Tibial artery (tissue), 4 donors: ENCODE results near the gene SCYGR3.
A peak's percentile ranks its signal among the peaks of the same experiment; 100 is the strongest.
"Not testable (repeated sequence)": the region's sequence is repeated elsewhere in the genome, so short reads cannot be mapped to it uniquely, and the experiment has no call there.

ENCODE experiments used
- DNase-seq, 2 donors: peaks; one replicate each; pipeline ENCODE4 v3.0.0-alpha.2; 2019
- H3K27ac ChIP-seq, 2 donors: fragments of 200-600 bp; sonication (generic) in 1 of 2; 1 replicate in 1 of 2; 2 replicates in 1 of 2; pipeline ENCODE4 v1.5.1; 2018 to 2019; ENCODE audit warnings: mild to moderate bottlenecking in 1 of 2
- H3K27me3 ChIP-seq, 2 donors: fragments of 200-600 bp; sonication (generic) in 1 of 2; one replicate each; pipeline versions ENCODE4 v1.5.1 to v1.6.0; 2016 to 2019
- H3K36me3 ChIP-seq, 3 donors: fragments of 200-600 bp; sonication (generic) in 2 of 3; one replicate each; pipeline ENCODE4 v1.5.1; 2016 to 2019; ENCODE audit warnings: mild to moderate bottlenecking in 2 of 3
- H3K4me1 ChIP-seq, 4 donors: fragments of 200-600 bp; sonication (generic) in 2 of 4; 1 replicate in 3 of 4; 2 replicates in 1 of 4; pipeline ENCODE4 v1.5.1; 2016 to 2019
- H3K4me3 ChIP-seq, 2 donors: fragments of 200-600 bp; sonication (generic) in 1 of 2; 1 replicate in 1 of 2; 2 replicates in 1 of 2; pipeline ENCODE4 v1.5.1; 2018 to 2019; ENCODE audit warnings: mild to moderate bottlenecking in 2 of 2
- H3K9me3 ChIP-seq, 3 donors: fragments of 200-600 bp; sonication (generic) in 1 of 3; one replicate each; pipeline ENCODE4 v1.5.1; 2016 to 2019
- intact Hi-C: fragments of 100-400 bp; cut with DNase I; formaldehyde crosslinking; loops from one replicate; pipeline ENCODE4 v1.15.0; 2023; ENCODE audit warnings: low total_unique reads
- TF ChIP-seq, protein P1 (sequence below), 2 experiments: fragments of 200-600 bp in 1 of 2; fragments of 450-650 bp in 1 of 2; IDR thresholded peaks; one replicate each; pipeline ENCODE4 v1.5.1; 2017 to 2019; ENCODE audit warnings: antibody characterized with exemption in 2 of 2, mild to moderate bottlenecking in 1 of 2, moderate library complexity in 1 of 2

The SCYGR3 gene

DNA sequence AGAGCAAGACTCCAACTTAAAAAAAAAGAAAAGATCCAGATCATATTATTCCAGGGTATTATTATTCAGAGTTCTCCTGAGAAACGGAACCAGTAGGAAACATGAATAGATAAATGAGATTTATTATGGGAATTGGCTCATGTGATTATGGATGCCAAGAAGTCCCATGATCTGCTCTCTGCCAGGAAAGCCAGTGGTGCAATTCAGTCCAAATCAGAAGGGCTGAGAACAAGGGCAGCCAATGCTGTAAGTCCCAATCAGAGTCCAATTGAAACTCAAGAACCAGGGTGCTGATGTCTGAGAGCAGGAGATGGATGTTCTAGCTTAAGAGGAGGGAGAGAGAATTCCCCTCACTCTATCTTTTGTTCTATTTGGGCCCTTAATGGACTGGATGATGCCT, 8.2 kb downstream of the SCYGR3 start:
- H3K4me1 ChIP-seq: no peaks in the 10 kb centered on the region
- H3K9me3 ChIP-seq: no peaks in the 10 kb centered on the region
- intact Hi-C loops: no loop called here
- TF ChIP-seq, protein P1, sequence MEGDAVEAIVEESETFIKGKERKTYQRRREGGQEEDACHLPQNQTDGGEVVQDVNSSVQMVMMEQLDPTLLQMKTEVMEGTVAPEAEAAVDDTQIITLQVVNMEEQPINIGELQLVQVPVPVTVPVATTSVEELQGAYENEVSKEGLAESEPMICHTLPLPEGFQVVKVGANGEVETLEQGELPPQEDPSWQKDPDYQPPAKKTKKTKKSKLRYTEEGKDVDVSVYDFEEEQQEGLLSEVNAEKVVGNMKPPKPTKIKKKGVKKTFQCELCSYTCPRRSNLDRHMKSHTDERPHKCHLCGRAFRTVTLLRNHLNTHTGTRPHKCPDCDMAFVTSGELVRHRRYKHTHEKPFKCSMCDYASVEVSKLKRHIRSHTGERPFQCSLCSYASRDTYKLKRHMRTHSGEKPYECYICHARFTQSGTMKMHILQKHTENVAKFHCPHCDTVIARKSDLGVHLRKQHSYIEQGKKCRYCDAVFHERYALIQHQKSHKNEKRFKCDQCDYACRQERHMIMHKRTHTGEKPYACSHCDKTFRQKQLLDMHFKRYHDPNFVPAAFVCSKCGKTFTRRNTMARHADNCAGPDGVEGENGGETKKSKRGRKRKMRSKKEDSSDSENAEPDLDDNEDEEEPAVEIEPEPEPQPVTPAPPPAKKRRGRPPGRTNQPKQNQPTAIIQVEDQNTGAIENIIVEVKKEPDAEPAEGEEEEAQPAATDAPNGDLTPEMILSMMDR (IDR thresholded peaks at IDR 0.05): no peak
- H3K36me3 ChIP-seq: no peaks in the 10 kb centered on the region
- no peak overlapping the region for H3K27ac ChIP-seq
- H3K27me3 ChIP-seq: no peaks in the 10 kb centered on the region
- H3K4me3 ChIP-seq: no peak overlapping the region
- peak in 1 of 2 donors; percentile 50 for DNase-seq

DNA sequence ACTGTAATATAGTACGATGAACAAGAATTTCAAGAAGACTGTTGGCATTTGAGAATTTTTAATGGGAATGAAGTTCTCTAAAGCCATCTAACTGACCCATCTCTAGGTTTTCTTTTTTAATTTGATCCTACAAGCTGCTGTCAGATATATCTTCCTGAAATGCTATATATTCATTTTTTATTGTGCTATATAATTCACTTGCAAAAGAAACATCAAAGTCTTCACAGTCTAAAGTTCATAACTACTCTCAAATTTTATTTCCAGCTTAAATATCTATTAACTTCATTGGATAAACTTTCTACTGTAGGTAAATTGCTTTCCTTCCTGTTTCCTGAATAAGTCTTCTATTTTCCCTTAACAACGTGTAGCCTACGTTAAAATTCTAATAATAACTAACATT, 12.3 kb downstream of the SCYGR3 start:
- no peaks in the 10 kb centered on the region for H3K4me1 ChIP-seq
- no peaks in the 10 kb centered on the region for H3K9me3 ChIP-seq
- no peaks in the 10 kb centered on the region for H3K36me3 ChIP-seq
- TF ChIP-seq, protein P1 (IDR thresholded peaks at IDR 0.05): no peak
- no peaks in the 10 kb centered on the region for H3K27me3 ChIP-seq
- DNase-seq: no peak
- H3K27ac ChIP-seq: no peak overlapping the region
- no peak overlapping the region for H3K4me3 ChIP-seq
- intact Hi-C loops: no loop called here

DNA sequence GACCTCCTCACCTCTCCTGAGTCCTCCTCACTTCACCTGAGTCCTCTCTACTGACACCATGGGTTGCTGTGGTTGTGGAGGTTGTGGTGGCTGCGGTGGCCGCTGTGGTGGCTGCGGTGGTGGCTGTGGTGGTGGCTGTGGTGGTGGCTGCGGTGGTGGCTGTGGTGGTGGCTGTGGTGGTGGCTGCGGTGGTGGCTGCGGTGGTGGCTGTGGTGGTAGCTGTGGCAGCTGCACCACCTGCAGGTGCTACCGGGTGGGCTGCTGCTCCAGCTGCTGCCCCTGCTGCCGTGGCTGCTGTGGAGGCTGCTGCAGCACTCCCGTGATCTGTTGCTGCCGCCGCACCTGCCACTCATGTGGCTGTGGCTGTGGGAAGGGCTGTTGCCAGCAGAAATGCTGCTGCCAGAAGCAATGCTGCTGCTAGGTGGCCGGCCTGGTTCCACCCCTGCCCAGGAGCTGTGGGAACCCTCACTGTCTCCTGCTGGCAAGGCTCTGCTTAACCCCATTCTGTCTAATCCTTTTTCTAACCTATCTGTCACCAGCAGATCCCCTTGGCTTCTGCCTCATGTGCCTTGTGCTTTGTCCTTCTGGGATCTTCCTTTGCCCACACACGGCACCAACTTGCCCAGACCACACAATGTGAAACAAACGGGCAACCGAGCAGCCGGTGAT, 15.7 kb downstream of the SCYGR3 start, which contains the start of gene SCYGR2:
TSS of gene SCYGR2 (plus strand) at position 59 of the 669 bp plus-strand sequence. CDS start at position 59, 0 bp downstream.
- H3K27me3 ChIP-seq, H3K4me1 ChIP-seq, H3K4me3 ChIP-seq, H3K27ac ChIP-seq, intact Hi-C loops, H3K9me3 ChIP-seq, DNase-seq, H3K36me3 ChIP-seq: not testable (repeated sequence)

DNA sequence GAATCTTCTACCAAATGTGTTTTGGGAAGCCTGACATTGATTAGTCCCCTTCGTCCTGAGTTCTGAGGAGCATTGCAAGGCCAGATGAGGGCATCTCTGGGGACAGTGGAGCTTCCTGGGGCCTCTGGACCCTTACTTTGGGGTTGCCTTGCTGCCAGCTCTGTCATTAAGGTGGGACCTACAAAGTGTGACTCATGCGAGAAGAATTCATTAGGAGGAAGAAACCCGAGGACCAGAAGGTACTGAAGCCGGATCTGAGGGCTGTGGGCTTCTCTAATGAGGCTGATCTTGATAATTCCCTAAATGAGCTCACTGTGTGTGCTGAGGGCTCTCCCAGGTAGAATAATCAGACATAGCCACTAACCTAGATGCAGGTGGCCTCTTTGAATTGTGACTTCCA, 16.6 kb downstream of the SCYGR3 start:
- no peaks in the 10 kb centered on the region for H3K36me3 ChIP-seq
- no peaks in the 10 kb centered on the region for H3K27me3 ChIP-seq
- H3K9me3 ChIP-seq: no peaks in the 10 kb centered on the region
- H3K4me3 ChIP-seq: no peak overlapping the region
- TF ChIP-seq, protein P1 (IDR thresholded peaks at IDR 0.05): no peak
- intact Hi-C loops: no loop called here
- no peak for DNase-seq
- no peaks in the 10 kb centered on the region for H3K4me1 ChIP-seq
- H3K27ac ChIP-seq: no peak overlapping the region

DNA sequence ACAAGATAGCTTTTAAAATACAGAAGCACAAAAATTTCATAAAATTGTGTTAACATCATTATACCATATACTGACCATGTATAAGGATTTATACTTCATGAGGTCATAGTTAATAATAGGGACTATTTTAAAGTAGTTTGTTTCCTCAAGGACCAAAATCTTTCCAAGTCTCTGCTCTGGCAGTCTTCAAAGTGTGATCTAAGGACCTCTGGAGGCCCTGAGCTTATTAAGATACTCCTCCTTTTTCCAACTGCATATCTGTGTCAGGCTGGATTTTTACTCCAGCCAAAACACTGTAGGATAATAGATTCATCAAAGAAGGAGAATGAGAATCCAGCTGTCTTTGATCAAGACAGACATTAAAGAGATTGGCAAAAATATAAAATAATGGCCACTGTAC, 17.6 kb downstream of the SCYGR3 start:
- TF ChIP-seq, protein P1 (IDR thresholded peaks at IDR 0.05): no peak
- Histone ChIP-seq H3K4me1 (no peaks in the 10 kb centered on the region), H3K27me3 (no peaks in the 10 kb centered on the region), H3K27ac (no peak overlapping the region), H3K4me3 (no peak overlapping the region), H3K36me3 (no peaks in the 10 kb centered on the region), H3K9me3 (no peaks in the 10 kb centered on the region)
- DNase-seq: no peak
- intact Hi-C loops: no loop called here

DNA sequence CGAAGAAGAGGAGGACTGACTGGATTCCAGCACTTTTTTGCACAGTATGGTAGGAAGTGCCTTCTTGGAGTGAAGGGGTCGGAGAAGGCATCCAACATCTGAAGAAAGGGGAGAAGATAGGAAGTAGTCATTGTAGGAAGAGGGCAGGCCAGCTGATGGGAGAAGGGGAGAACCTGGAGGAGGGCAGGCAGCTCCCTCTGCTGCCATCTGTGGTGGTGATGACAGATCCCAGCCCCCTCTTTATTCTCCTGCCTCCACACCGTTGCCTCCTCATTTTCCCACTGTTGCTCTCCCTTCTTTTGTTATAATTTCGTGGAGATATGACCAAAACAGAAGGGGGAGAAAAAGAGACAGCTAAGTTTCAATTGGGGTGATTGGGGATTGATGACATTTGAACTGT, 18.8 kb downstream of the SCYGR3 start:
- intact Hi-C loops: no loop called here
- H3K9me3 ChIP-seq: no peaks in the 10 kb centered on the region
- TF ChIP-seq, protein P1 (IDR thresholded peaks at IDR 0.05): no peak
- H3K36me3 ChIP-seq: no peaks in the 10 kb centered on the region
- no peak overlapping the region for H3K4me3 ChIP-seq
- H3K4me1 ChIP-seq: no peaks in the 10 kb centered on the region
- no peak overlapping the region for H3K27ac ChIP-seq
- DNase-seq: no peak
- no peaks in the 10 kb centered on the region for H3K27me3 ChIP-seq
